Fibroblast of pulmonary artery (primary cell): ENCODE data around the gene DOCK4.

Experiments
- DNase-seq: peaks from one replicate; pipeline ENCODE4 v3.0.0-alpha.2; 2010; ENCODE audit warnings: low read depth
- H3K4me3 ChIP-seq: replicated peaks from 2 replicates; pipeline ENCODE4 v1.5.1; 2011; ENCODE audit warnings: low read depth, mild to moderate bottlenecking, control low read depth, low read length, moderate library complexity
- CTCF ChIP-seq: IDR thresholded peaks from 2 replicates; pipeline ENCODE4 v1.5.1; 2011; ENCODE audit warnings: mild to moderate bottlenecking, control low read depth, low read length, inconsistent platforms; ENCODE audit errors: missing control alignments

DOCK4 gene

GRCh38 chr7:111820121-111820520, 386.1 kb downstream of the DOCK4 start:
- no peak for DNase-seq
- no peak overlapping the region for H3K4me3 ChIP-seq
- no peak for TF ChIP-seq CTCF

GRCh38 chr7:111815354-111815753, 390.8 kb downstream of the DOCK4 start:
- DNase-seq, result no peak
- H3K4me3 ChIP-seq, result no peak overlapping the region
- no peak for TF ChIP-seq CTCF

GRCh38 chr7:111813306-111813705, 392.9 kb downstream of the DOCK4 start:
- H3K4me3 ChIP-seq, result no peak overlapping the region
- TF ChIP-seq CTCF, result no peak
- DNase-seq, result no peak

GRCh38 chr7:111806232-111806631, 400.0 kb downstream of the DOCK4 start:
- no peak for DNase-seq
- H3K4me3 ChIP-seq, result no peak overlapping the region
- no peak for TF ChIP-seq CTCF

GRCh38 chr7:111803015-111803758, 403.0 kb downstream of the DOCK4 start:
- peak; percentile 30 for DNase-seq
- TF ChIP-seq CTCF, result no peak
- H3K4me3 ChIP-seq, result no peak overlapping the region

- no peak overlapping the region for H3K4me3 ChIP-seq
- no peak for DNase-seq
These were observed 403.9 kb downstream of the DOCK4 start for GRCh38 chr7:111802194-111802772.

More at GRCh38 chr7:111802194-111802772, 403.9 kb downstream of the DOCK4 start:
- TF ChIP-seq CTCF, result no peak
